HG02759 (cell line): ENCODE data around the gene MCU.
"Not testable (repeated sequence)": the region's sequence is repeated elsewhere in the genome, so short reads cannot be mapped to it uniquely, and the experiment has no call there.

Experiments used
- ATAC-seq: cut with Tn5 transposase; IDR thresholded peaks from one replicate; pipeline ENCODE4 v1.9.1; 2021; ENCODE audit warnings: mild to moderate bottlenecking, moderate library complexity; ENCODE audit not compliant: unreplicated experiment

The MCU gene

DNA sequence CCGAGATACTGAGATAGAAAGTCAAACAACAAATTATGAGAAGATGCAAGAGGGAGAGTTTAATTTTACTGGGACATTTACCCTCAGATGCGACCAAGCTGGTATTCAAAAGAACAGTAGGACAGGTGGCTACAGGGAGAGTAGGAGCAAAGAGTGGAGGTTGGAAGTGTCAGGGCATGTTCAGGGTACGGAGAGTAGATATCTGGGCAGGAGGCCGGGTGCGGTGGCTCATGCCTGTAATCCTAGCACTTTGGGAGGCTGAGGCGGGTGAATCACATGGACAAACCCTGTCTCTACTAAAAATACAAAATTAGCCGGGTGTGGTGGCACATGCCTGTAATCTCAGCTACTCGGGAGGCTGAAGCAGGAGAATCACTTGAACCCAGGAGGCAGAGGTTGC, 5.5 kb upstream of the MCU start:
- not testable (repeated sequence) for ATAC-seq

DNA sequence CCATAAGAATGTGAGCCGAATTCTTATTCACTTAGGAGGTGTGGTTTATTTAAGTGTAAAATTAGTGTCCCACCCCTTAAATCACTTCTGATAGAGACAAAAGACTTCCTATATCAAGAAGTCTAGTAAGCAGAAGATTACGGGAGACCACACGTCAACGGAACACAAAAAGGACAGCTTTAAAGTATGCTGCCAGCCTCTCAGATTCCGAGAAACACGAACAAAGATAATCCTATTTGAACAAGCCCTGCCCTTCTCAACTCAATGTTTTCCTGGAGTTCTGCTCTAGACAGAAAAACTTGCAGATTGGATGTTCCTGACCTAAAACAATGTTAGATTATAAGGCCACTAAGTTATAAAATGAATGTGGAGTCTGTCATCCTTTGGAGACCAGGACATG, 4.9 kb upstream of the MCU start:
- ATAC-seq: no peak

DNA sequence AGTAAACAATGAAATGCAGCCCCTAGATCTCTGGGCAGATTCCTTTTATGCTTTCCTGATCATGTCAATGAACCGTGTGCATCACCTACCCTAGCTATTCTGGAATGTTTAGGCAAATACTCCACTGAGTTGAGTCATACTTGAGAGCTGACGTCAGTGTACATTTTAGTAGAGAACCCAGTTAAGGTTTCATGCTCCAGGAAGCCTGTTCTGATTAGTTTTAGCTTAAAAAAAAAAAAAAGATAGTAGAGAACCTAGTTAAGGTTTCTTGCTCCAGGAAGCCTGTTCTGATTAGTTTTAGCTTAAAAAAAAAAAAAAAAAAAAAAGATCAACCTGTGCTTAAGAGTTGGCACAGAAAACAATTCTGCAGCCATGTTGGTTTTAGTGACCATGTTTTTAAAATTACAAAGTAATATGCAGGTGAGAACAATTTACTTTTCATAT, 3.7 kb upstream of the MCU start:
- ATAC-seq: no peak

DNA sequence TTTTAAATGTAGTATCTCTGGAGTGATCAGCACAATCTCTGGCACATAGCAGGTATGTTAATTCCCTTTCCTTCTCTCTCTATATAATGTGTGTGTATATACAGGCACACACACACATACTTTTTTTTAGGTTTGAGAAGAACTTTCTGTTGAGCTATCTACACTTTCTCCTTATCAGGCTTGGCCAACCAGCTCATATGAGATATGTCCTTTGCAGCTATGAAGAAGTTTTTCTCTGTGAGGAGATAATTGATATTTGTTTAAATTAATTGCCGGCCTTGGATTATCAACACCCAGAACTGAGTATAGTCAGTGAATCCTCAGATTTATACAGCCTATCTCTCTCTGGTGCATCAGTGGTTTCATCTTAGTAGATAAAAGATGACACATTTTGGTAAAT, 2.3 kb upstream of the MCU start:
- ATAC-seq: no peak

DNA sequence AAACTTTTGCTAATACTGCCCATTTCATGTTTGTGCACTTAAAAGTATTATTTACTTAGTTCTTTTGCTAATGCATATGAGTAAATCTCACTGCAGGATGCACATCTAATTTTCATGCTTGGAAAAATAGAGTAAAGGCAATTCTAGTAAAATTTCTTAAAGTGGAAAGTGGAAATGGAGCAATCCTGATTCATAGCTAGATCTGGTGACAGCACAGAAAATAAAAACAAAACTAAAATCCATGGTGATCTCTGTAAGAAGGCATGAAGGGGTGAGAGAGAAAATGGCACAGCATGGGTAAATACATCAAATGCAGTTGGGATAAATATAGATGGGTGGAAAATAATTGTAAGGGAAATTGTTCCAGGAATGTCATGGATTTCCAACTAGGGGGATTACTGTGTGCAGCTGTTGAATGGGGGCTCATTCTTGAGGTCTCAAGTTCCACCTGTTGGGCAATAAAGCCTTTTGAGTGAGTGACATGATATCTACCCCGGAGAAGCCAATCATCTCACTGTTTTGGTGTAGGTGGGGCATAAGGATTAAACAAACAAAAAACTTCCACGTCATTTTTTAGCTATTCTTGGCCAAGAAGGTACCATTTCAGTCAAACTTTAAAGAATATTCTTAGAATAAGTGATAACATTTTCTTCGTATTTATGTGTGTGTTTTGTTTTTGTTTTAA, 1.7 kb upstream of the MCU start:
- no peak for ATAC-seq

DNA sequence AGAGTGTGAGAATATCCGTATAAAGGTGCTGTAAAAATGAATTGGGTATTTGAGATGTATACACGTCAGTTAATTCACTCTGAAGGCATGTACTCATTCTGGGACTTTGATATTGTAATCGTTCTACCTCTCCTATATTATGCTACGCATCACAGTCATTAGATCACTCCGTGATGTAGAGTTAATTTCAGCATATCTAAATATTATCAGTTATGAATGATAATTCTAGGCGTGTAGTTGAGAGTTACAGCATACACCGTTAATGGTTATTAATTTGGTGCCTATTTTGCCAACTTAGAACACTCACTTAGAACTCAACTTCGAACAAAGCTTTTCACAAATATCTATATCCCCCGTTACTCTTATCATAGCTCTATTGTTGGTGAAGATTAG, 477 bp upstream of the MCU start:
- no peak for ATAC-seq

DNA sequence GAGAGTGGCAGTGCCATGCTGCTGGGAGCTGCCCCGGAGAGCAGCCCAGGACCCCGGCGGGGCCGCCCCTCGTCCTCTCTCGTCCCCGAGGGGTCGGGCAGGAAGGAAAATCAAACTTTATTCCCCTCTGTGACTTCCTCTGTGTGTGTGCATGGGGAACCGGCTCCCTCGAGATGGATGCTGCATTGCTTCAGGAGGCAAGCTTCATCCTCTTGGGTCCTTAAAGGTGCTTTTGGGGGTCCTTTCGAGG, 726 bp downstream of the MCU start:
- no peak for ATAC-seq

DNA sequence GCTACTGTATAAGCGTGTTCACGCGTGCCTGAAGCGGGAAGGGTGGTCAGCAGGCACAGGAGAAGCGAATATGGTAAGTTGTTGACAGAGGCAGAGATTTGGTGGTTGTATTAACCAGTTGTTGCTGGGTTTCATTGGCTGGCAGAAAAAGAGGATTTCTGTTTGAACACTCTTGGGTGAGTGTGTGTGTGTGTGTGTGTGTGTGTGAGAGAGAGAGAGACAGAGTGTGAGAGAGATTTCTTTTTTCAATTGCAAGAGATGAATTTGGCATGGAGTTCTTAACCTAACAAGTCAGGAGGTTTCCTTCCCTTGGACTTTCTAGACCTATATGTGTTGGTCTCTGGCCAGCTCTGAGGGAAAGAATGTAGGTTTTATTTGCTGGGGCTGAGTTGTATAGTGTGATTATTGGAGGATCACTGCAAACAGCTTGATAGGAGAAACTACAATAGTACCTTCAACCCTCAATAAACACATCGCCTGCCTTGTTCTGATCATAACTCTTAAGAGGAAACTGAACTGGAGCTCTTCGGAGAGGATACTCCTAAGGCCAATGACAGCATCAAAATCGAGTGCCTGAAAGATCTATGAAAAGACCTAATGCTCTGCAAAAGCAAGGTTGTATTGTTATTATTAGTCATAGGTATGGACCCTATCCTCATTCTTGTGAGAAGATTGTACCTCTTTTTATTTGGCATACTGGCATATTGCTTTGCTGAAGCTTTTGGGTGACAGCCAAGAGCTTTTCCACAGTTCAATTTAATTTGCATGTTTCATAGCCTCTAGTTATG, 1.2 kb downstream of the MCU start:
- ATAC-seq: no peak

DNA sequence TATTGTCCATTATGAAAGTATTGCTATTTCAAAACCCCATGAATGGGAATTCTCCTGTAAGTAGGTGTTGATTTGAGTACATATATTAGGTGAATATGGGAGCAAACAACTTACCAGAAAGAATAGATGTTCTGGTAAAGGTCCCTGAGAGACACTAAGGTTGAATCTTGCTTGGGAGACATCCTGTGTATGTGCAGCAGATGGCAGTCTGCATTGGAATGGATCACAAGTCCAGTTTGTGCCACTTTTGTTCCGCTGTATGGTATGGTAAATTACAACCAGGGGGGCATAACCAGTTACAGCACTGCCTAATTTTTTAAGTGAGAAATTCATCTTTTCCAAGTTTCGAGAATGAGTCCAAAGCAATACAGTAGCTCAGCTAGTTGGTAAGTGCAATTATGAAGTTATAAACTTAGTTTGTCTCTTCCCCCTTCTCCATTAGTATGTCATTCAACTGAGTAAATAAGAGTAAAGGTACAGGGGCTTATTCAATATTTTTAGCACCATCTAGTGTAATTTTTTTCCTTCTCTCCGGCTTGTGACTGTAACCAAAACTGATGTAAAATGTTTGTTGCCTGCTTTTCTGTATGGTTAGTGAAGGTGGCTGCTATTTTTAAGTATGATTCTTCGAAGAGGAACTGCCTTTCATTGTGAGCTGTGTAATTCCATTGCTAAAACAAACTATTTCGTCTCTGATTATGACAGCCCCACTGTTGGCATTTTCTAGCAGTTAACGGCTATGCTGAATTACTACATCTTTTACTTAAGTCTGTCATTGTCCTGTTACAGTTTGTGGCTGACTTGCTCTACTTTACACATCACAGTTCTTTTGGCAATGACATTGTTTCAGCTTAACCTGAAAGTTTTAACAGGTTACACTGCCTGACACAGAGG, 2.8 kb downstream of the MCU start:
- no peak for ATAC-seq

DNA sequence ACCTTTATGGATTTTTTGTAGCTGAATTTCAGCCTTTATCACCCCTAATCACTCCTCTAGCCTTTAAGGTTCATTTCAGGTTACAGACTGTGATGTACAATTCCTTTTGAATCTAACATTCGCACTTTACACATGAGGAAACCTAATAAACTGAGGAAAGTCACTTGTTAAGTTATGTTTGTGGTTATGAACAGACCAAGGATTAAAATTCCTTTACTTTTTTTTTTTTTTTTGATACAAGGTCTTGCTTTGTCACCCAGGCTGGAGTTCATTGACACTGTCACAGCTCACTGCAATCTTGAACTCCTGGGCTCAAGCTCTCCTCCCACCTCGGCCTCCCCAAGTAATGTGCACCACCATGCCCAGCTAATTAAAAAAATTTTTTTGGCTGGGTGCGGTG, 3.6 kb downstream of the MCU start:
- no peak for ATAC-seq

DNA sequence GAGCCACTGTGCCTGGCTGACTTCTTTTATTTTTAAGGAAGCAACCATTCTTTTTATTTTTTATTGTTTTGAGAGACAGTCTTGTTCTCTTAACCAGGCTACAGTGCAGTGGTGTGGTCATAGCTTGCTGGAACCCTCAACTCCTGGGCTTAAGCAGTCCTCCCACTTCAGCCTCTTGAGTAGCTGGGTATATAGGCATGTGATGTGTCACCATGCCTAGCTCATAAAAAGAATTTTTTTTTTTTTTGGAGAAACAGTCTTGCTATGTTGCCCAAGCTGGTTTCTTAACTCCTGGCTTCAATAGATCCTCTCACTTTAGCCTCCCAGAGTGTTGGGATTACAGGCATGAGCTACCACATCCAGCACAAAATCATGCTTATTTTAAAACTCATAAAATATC, 5.8 kb downstream of the MCU start:
- ATAC-seq: no peak

DNA sequence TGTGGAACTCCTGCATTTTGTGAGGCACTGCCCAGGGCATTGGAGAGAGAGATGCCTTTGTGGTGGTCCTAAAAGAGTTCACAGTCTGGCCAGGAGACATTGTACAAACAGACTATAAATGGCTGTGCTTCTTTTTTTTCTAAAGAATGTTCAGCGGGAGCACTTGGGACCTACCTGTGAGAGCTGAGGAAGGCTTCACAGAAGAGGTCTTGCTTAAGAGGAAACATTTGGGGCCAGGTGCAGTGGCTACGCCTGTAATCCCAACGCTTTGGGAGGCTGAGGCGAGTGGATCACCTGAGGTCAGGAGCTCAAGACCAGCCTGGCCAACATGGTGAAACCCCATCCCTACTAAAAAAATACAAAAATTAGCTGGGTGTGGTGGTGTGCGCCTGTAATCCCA, 10.5 kb downstream of the MCU start:
- ATAC-seq: not testable (repeated sequence)

DNA sequence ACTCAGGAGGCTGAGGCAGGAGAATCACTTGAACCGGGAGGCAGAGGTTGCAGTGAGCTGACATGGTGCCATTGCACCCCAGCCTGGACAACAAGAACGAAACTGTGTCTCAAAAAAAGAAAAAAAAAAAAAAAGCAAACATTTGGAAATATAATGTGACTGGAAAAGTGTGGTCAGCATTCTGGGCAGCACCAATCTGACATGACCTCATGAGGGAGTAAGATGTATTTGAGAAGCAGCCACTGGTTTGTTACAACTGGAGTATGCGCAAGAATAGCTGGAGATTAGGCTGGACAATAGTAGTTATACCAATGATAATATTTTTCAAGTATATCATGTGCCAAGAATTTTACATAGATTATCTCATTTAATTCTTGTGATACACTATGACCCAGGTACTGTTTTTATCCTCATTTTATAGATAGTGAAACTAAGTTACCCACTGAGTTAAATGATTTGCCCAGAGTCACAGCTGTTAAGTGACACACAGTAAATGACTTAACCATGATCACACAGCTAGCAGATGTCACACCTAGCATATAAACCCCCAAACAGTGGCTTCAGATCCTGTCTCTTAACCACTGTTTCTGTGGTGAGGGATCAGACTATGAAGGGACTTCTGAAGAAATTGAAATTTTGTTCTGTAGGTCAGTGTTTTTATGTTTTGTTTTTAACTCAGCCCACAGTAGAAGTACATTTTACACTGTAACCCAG, 11.1 kb downstream of the MCU start:
- peak; percentile 69 for ATAC-seq

DNA sequence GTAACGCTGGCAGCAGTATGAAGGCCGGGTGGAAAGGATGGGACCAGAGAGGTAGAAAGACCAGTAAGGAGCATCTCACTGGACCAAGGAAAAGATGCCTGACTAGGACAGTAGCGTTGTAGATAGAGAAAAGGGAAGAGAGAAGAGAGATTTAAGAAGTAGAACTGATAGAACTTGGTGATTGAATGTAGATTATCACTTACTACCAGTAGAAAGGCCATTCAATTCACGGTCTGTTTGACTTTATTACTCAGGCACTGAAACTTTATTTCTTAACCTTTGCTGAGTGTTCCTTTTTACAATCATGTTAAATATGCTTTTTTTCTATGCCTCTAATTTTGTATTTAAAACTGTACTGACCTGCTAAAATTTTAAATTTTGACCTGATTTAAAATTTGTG, 12.2 kb downstream of the MCU start:
- no peak for ATAC-seq

DNA sequence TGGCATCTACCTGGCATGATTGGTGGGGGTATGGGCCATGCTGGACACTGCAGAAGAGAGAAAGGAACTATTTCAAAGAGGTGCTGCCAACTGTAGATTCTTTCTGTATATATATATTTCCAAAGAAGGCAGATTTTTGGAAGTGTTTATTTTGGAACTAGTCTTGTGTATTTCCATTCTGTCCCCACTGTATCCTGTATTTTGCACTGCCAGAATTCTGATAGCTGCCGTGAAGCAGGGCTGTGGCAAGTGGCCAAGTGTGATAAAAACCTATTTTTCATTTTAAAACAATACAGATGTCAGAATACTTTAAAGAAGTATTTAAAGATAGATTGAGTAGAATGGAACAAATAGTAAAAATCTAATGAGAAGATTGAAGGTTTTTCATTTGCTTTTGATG, 17.1 kb downstream of the MCU start:
- ATAC-seq: no peak

DNA sequence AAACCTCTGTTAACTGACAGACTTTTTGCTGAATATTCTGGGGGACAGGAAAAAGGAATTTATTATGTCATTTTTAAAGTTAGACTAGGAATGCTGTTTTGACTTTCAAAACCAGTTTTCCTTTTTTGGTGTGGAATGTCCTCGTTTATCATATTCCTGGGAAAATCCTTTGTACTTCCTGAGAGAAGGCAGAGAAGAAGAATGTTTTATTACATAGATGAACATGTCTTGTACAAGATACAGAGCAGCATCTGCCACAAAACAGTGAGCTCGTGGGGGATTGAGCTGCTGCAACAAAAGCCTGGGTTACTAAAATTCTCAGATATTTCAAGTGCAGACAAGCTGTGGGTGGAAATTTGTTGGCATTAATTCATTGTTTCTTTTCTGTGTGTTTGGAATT, 20.2 kb downstream of the MCU start:
- ATAC-seq: no peak

DNA sequence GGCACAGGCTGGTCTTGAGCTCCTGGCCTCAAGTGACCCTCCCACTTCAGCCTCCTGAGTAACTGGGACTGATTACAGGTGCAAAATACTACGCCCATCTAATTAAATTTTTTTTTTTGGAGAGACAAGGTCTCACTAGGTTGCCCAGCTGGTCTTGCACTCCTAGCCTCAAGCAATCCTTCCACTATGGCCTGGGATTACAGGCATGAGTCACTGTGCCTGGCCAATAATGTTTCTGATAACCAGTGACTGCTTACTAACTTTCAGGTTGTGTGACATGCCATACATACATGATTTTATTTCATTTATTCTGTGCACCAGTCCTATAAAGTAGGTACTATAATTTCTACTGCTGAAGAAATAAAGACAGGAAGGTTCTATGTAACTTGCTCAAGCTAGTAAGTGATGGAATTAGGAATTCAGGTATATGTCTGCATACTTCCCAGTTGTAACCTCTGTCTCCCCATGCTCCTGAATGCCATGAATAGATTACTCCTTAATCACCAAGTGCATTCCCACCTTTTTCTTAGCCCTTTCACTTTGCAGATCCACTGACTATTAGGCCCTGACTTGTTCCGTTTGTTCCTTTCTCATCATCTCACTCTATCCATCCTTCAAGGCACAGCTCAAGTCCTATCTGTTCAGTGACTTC, 28.1 kb downstream of the MCU start:
- ATAC-seq: no peak

DNA sequence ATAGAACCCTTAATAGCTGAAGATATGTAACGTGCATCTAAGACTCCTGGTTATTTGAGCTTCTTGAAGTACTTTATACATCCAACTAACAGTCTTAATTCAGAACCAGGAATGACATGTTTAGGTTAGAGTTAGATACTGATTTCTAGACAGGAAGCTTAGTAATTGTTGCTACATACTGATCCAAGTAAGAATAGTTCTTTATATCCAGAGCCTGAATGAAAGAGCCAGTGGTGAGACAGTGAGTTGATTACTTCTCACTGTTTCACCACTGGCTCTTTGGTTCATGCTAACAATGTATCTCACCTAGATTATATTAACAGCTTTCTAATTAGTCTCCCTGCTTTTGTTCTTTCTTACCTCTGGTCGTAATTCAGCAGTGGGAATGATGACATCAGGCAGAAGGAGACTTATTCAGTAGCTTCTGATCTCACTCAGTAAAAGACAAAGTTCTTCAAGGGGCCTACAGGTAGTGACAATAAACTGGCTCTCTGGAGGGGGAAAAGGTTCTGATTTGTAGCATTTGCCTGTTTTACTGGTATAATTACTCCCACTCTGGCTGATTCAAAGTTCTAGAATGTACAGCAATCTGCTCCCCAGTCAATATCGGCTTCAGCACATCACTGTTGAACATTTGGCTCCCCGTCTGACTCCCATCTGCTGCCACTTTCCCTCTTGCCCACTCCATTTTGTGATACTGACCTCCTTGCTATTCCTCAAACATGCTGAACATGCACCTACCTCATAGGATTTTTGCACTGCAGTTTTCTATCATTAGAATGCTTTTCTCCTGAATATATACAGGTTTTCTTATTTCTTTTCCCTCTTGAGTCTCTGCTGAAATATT, 29.1 kb downstream of the MCU start:
- ATAC-seq: no peak

DNA sequence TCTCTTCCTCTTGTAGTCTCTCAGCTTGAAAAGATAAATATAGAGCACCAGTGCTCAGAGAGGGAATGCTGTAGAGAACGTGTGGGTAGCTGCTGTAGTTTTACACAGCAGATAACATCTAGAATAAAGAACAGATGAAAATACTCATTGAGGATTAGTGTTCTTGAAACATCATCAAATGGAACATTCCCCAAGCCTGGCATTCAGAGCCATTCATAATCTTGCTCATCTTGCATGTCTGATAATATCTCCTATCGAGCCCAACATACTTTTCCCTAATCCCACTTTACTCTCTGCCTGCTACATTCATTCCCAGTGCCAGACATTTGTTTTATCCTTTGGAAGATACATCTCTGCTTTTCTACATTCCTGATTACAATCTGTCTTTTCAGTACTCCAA, 35.2 kb downstream of the MCU start:
- no peak for ATAC-seq

DNA sequence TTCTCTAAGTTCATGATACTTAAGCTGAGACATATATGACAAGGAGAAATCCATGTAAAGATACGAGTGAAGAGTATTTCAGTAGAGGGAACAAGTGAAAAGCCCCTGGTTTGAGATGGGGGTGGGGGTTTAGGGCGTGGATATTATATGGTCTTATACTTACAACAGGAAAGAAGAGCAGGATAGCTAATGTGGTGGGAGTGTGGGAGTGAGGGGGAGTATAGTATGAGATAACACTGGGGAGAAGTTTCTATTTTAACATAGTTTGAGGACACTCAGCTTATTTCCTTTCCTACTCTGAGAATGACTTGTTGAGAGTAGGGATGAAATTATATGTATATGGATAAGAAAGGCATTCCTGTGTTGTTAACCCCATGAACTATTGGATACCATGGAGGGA, 36.5 kb downstream of the MCU start:
- no peak for ATAC-seq
